Stimulated activated CD4-positive, alpha-beta T cell treated with anti-CD3 and anti-CD28 coated beads, Interleukin-1b, Interleukin-23, amount 100 ng/mL, for 24 hours (primary cell): ENCODE data around the gene PI4KA.
"Not testable (repeated sequence)": the region's sequence is repeated elsewhere in the genome, so short reads cannot be mapped to it uniquely, and the experiment has no call there.

Experiments used
- DNase-seq, 4 experiments: peaks; one replicate each; pipeline ENCODE4 v3.0.0-alpha.2; 2020; ENCODE audit warnings: low read depth in 4 of 4, low spot score in 1 of 4

The PI4KA gene

DNA sequence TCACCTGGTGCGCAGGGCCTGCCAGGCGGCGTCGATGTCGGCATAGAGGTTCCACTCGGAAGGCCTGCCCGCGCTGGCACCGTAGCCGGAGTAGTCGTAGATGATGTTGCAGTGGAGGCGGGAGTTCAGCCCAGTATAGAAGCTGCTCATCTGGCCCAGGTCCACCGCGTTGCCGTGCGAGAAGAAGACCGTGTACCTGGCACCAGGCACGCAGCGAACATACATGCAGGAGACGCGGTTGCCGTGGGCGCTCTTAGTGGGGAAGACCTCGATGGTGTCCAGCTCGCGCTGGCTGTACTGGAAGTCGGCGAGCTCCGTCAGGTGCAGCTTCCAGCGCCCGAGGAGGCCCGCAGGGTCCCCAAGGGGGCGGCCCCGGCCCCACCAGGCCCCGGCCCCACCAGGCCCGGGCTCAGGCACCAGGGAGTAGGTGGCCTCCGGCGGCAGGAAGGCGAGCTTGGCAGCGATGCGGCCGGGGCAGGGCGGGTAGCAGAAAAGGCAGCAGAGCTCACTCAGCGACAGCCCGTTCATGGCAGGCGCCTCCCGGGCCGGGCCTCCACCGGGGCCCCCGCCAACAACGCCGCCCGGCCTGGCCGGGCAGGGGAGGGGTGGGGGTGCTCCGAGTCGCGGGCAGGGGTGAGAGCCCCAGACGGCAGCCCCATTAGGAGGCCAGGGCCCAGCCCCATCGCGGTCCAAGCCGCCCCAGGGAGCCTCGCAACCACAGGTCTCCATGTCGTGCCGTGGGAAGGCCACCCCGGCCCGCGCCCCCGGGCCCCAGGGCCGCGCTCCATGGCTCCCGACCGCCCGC is 188.0 kb downstream of the PI4KA start:
- DNase-seq = not testable (repeated sequence)

DNA sequence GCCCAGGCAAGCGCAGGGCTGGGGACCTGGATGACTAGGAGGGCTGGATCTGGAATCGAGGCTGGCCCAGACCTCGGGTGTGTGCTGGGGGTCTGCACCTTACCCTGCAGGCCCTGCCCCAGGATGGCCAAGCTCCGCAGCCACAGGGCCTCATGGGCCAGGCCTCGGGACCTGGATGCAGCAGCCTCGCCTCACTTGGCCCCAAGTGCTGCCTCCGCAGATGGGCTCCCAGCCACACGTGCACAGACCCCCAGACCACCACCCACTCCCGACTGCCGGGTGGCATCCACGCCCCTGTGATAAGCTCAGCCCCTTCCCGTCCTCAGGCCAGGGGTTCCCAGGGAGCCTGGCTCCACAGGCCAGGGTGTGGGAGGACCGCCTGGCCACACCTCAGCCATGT is 188.7 kb downstream of the PI4KA start:
- not testable (repeated sequence) for DNase-seq

DNA sequence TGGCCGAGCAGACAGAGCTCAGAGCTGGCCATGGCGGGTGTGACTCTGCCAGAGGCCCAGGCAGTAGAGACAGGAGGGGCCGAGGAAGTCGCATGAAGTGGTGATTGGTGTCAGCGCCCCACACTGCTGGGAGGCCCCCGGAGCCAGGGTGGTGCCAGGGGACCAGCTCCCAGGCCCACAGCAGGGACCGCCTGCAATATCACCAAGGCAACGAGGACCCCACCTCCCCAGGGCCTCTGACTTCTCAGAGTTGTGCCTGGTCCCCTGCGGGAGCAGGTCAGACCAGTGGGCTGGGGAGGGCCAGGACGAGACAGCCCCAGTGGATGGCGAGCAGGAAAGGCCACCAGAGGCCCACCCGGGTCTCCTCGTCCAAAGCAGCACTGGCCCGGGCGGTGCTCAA is 189.1 kb downstream of the PI4KA start:
- not testable (repeated sequence) for DNase-seq

DNA sequence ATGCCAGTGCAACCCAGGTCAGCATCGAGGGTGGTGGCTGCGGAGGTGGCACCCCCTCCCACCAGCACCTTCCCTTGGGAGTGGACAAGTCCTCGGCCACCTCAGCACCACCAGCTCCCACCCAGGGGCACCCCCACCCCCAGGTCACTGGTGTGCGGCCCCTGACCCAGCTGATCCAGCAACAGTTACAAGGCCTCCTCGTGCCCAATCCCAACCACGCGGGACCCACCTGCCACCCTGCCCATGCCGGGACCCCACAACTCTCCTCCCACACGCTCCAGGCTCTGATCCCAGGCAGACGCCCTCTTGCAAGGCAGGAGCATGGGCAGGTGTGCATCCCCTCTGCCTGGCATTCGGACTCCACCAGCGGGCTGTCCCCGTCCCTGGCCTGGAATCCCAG is 189.8 kb downstream of the PI4KA start:
- not testable (repeated sequence) for DNase-seq

DNA sequence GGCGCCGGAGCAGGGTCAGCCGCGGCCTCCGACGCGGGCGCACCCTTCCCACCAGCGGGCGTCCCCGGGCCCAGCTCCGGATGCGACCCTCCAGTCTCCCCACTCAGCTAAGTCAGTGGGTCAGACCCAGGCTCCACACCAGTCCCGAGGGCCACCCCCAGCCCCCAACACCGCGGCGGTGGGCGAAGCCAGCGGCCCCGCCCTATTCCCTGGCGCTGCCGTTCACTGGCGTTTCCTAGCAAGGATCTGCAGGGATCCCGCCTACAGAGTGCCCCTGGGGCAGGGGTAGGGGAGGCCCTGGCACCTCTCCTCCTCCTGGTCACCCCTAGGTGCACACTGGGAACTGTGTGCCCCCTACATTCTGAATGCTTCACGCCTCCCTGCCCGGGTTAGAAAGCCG is 190.4 kb downstream of the PI4KA start:
- DNase-seq = not testable (repeated sequence)

DNA sequence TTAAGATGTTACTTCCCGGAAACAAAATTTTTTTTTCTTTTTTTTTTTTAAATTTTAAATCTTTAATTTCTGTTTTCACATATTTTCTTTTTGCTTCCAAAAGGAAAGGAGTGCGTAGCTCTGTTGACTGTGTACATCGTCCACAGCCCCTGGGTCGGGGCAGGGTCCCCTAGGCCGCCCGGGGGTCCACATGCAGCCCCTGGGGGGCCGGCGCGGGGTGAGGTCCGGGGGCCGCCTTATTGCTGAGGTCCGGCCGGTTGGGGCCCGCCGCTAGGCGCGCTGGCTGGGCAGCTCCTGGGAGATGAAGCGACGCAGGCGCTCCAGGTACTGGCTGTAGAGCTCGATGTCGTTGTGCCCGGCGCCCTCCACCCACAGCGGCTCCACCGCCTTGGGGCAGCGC is 191.1 kb downstream of the PI4KA start:
- not testable (repeated sequence) for DNase-seq

DNA sequence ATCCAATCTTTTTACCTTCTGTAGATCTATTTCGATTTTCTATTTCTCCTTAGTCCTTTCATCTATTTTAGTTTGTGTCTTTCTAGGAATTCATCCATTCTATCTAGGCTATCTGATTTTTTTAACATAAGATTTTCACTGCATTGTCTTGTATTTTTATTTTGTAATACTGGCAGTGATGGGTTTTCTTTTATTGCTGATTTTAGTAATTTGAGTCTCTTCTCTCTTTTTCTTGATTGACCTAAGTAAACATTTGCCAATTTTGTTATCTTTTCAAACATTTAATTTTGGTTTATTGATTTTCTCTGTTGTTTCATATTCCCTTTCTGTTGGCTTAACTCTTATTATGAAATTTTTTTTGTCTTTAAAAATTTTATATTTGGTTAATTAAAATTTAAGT is 192.1 kb downstream of the PI4KA start:
- DNase-seq = no peak

DNA sequence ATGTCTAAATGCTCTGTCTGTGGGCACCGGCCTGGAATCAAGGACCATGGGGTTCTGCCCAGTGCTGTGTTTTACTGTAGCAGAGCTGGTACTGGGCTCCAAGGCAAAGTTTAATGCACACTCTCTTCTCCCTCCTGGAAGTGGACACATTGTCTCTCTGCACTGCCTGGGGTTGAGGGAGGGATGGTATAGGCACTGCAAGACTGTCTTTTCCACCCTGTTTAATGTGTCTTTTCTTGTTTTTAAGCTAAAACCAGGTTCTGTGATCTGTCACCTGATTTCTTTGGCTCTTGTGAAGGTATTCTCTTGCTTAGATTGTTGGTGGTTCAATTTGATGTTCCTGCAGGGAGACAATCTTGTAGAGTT is 194.0 kb downstream of the PI4KA start:
- no peak for DNase-seq

DNA sequence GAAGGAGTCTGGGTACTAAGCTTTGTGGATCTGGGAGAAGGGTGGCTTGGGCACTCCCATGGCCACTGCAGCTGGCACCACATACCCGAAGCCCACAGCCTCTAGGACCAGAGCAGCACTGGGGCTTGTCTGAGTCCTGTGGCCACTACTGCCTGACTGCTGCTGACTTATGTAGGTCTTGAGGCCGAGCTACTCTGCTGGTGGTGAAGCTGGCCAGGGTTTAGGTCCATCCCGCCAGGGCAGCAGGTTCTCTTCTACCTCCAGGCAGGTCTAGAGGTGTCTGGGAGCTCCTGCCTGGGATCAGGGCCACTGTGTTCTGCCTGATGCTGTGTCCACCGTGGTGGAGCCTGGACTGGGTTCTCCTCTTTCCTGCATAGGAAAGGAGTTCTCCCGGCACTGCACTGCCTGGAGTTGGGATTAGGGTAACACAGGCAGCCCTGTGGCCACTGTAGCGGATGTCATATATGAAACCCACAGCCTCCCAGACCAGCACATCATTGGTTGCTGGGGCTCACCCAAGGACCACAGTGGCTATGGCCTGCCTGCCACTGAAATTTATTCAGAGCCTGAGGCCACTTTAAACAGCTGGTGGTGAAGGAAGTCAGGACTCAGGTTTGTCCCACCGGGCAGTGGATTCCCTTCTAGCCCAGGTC is 194.5 kb downstream of the PI4KA start:
- no peak for DNase-seq

DNA sequence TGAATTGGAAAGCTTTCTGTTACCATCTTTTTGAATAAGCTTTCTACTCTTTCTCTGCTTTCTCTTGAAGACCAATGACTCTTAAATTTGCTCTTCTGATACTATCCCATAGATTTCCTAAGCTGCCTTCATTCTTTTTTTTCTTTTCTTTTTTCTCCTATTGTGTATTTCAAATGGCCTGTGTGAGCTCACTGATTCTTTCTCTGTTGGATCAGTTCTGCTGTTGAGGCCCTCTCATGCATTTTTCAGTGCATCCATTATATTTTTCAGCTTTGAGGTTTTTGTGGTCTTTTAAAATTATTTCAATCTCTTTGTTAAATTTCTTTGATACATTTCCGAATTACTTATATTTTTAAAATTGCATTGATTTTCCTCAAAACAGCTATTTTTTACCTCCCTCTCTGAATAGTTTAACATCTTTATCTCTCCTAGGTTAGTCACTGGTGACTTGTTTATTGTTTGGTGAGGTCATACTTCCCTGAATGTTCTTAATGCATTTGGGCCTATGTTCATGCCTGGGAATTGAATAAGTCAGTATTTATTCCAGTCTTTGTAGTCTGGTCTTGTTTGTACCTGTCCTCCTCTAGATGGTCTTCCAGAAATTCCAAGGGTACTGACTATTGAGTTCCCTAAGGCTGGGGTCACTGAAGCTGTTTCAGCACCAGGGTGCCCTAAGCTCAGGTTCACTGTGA is 195.3 kb downstream of the PI4KA start:
- DNase-seq = no peak

DNA sequence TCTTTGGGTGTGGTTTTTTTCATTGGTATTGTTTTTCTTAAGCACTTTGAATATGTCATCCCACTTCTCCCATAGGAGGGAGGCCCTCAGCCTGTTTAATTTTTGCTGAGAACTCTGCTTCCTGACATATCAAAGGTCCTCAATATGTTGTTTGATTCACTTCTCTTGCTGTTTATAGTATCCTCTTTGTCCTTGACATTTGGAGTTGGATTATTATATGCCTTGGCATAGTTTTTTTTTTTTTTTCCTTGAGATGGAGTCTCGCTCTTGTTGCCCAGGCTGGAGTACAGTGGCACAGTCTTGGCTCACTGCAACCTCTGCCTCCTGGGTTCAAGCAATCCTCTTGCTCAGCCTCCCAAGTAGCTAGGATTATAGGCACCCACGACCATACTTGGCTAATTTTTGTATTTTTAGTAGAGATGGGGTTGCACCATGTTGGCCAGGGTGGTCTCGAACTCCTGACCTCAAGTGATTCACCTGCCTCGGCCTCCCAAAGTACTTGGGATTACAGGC is 196.0 kb downstream of the PI4KA start:
- DNase-seq = not testable (repeated sequence)

DNA sequence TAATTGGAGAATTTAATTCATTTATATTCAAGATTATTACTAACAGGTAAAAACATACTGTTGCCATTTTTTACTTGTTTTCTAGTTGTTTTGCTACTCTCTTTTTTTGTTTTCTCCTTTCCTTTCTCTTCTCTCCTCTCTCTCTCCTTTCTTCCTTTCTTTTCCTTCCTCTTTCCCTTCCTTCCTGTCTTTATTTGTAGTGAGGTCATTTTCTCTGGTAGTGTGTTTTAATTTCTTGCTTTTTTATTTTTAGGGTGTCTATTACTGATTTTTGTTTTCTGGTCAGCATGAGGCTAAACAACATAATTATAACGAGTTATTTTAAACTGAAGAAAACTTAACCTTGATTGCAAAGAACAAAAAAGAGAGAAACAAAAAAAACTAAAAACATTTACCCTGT is 197.1 kb downstream of the PI4KA start:
- DNase-seq = no peak

DNA sequence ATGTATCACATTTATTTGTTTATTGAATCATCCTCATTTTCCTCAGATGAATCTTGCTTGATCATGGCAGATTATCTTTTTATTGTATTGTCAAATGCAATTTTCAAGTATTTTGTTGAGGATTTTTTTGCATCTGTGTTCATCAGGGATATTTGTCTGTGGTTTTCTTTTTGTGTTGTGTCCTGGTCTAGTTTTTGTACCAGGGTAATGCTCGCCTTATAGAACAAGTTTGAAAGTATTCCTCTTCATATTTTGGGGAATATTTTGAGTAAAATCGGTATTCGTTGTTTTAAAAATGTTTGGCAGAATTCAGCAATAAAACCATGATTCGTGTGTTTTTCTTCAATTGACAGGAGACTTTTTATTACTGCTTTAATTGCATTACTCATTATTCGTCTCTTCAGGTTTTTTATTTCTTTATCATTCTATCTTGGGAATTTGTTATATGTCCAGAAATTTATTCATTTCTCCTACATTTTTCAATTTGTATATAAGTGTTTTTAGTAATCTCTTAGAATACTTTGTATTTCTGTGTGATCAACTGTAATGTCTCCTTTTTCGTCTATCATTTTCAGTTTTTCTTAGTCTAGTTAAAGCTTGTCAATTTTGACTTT is 198.1 kb downstream of the PI4KA start:
- DNase-seq = no peak

DNA sequence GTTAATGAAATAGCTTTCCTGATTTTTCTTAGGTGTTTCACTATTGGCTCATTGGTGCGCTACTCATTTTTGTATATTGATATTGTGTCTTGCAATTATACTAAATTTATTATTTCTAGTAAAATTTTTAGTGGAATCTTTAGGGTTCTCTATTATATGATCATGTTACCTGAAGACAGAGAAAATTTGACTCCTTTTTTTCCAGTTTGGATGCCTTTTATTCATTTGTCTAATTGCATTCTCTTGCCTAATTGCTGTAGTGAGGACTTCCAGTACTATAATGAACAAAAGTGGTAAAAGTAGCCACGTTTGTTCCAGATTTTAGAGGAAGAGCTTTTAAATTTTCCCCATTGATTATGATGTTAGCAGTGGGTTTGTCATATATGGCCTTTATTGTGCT is 198.7 kb downstream of the PI4KA start:
- DNase-seq = no peak

DNA sequence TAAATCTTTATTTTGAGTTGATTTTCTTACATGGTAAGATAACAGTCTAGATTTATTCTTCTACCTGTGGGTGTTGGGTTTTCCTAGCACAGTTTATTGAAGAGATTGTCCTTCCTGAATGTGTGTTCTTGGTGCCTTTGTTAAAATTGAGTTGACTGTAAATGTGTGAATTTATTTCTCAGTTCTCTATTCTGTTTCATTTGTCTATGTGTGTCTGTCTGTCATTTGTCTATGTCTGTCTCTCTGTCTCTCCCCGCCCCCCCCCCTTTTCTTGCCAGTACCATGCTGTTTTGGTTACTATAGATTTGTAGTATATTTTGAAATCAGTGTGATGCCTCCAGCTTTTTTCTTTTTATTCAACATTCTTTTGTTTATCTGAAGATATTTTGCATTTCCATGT is 199.4 kb downstream of the PI4KA start:
- DNase-seq = no peak

DNA sequence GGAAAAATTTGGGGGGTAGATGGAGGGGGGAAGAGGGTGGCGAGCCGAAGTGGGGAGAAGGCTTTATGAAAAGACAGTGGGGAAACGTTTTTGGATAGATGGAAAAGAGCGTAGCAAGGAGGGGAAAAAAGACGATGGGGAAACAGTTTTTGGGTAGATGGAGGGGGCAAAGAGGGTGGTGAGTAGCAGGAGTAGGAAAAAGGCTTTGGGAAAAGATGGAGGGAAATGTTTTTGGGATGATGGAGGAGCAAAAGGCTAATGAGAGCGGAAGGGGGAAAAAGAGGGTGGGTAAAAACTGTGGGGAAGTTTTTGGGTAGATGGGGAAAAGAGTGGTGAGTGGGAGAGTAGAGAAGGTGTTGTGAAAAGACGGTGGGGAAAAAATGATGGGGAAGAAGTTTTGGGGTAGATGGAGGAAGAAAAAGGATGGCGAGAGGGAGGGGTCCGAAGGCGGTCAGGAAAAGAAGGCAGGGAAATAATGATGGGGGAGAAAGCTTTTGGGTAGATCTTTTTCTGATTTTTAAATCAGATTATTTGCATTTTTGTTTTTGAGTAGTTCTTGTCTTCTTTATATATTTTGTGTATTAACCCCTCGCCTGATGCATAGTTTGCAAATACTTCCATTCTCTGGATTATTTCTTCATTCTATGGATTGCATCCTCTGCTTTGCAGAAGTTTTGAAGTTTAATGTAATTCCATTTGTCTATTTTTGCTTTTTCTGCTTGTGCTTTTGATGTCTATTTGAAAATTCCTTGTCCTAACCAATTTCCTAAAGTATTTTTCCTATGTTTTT is 200.0 kb downstream of the PI4KA start:
- DNase-seq = no peak

DNA sequence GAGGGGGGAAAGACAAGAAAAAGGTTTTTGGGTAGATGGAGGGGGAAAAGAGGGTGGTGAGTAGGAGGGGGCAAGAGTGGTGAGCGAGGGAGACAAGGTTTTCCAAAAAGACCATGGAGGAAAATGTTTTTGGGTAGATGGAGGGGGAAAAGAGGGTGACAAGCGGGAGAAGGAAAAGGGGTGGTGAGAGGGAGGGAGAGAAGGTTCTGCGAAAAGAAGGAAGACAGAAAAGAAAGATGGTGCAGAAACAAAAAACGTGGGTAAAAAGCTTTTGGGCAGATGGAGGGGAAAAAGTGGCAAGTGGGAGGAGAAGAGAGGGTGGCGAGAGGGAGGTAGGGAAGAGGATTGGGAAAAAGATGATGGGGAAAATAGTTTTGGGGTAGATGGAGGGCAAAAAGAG is 200.6 kb downstream of the PI4KA start:
- no peak for DNase-seq
